Prostate gland (tissue), 2 donors: Measurements from ENCODE around the gene IDH3G.
"Not testable (repeated sequence)": the region's sequence is repeated elsewhere in the genome, so short reads cannot be mapped to it uniquely, and the experiment has no call there.

Experiments used
- CTCF ChIP-seq, 4 experiments: fragments of 200-600 bp in 2 of 4; fragments of 450-650 bp in 2 of 4; sonication (generic) in 2 of 4; IDR thresholded peaks; 1 replicate in 3 of 4; 2 replicates in 1 of 4; pipeline ENCODE4 v1.5.1; 2016 to 2019; ENCODE audit warnings: antibody characterized with exemption in 4 of 4, mild to moderate bottlenecking in 2 of 4, moderate library complexity in 2 of 4
- POLR2A ChIP-seq: fragments of 450-650 bp; IDR thresholded peaks from one replicate; pipeline ENCODE4 v1.6.1; 2016; ENCODE audit warnings: antibody characterized with exemption, mild to moderate bottlenecking

- TF ChIP-seq POLR2A; CTCF (IDR thresholded peaks at IDR 0.05): not testable (repeated sequence)
These were observed 47.2 kb downstream of the IDH3G start for GRCh38 chrX:153746991-153747390.
